ENCODE results near the gene ACOT11. TPM values are rescaled to one million over a fixed set of nuclear protein-coding genes. Genes with fewer than 3 reads are reported as not detected.
"Not testable (repeated sequence)": the region's sequence is repeated elsewhere in the genome, so short reads cannot be mapped to it uniquely, and the experiment has no call there.

Gene ACOT11
- total and polyA plus RNA-seq, 8 donors: 5.5 to 87.0 (median 19.6) TPM

DNA sequence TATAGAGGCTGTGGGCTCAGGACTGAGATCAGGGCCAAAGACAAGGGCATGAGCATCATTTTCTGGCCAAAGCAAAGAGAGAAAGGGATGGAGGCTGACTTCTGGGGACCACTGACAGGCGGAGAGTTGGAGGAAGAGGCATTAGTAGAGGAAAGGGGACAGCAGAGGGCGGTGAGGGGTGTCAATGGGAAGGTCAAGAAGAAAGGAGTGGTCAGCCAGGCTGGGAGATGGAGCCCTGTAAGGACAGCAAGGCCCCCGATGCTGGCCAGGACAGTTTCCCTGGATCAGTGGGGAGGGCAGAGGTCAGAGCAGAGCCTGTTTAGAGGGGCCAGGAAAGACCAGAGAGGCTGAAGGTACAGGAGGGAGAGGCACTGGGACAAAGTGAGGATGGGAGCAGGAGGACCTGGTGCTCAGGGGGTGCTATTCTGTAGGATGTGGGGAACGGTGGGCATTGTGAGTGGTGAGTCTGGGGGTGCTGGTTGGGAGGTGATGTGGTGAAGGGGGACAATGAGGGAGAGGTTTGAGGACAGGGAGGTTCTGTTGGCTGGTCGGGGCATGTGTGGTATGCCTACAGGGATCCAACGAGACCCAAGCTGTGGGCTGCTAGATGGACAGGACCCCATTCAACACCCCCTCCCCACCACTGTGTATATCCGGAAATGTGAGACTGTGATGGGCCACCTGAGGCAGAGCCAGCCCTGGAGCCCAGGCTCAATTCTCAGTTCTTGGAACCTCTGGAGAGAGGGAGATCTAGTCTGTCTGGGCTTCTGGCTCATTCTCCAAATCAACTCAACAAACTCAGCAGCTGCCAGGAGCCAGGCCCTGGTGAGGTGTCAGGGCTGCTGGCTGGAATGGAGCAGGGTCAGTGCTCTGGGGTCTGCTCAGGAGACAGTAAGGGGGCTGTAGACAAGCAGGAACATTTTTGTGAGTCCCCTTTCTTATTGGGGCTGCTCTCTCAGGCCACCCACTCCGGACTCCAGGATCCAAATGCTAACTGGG, 76.7 kb downstream of the ACOT11 start:
- Histone ChIP-seq H3K4me3 (no peak overlapping the region), H3K27me3 (no peaks in the 10 kb centered on the region), H3K4me1 (peaks cover 0 to 11% (median 2%) of the 10 kb centered on the region in 4 donors), H3K9me3 (no peaks in the 10 kb centered on the region), H3K27ac (no peak overlapping the region), H3K36me3 (no peaks in the 10 kb centered on the region)
- no peak for DNase-seq
- TF ChIP-seq, protein P1, sequence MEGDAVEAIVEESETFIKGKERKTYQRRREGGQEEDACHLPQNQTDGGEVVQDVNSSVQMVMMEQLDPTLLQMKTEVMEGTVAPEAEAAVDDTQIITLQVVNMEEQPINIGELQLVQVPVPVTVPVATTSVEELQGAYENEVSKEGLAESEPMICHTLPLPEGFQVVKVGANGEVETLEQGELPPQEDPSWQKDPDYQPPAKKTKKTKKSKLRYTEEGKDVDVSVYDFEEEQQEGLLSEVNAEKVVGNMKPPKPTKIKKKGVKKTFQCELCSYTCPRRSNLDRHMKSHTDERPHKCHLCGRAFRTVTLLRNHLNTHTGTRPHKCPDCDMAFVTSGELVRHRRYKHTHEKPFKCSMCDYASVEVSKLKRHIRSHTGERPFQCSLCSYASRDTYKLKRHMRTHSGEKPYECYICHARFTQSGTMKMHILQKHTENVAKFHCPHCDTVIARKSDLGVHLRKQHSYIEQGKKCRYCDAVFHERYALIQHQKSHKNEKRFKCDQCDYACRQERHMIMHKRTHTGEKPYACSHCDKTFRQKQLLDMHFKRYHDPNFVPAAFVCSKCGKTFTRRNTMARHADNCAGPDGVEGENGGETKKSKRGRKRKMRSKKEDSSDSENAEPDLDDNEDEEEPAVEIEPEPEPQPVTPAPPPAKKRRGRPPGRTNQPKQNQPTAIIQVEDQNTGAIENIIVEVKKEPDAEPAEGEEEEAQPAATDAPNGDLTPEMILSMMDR (IDR thresholded peaks at IDR 0.05): no peak
- TF ChIP-seq POLR2AphosphoS5 (IDR thresholded peaks at IDR 0.05): no peak
- TF ChIP-seq EP300 (IDR thresholded peaks at IDR 0.05): no peak
- no peak for TF ChIP-seq POLR2A (IDR thresholded peaks at IDR 0.05)
- intact Hi-C loops (cut with DNase I; ENCODE audit: low total_unique reads): no loop called here
- WGBS, 5 donors: 60 to 90% (median 71%) methylated on average over 7 to 8 of the region's 8 CpGs

DNA sequence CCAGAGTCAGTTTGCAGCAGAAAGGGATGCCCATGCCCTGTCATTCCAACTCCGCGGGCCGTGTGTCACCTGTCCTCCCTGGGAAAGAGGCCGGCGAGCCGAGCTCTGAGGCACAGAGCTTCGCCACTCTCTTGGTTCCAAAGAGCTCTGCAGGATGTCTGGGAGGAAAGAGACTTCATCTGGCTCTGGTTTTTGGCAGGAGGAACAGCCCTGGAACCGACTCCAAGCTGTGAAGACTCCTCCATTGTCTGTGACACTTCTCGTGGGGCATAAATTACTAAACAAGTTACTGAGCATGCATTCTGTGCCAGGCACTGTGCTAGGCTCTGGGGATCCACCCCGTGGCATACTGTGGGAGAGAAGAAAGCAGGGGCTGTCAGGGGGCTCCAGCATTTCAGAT, 79.2 kb downstream of the ACOT11 start:
- intact Hi-C loops (cut with DNase I; ENCODE audit: low total_unique reads): no loop called here
- WGBS, 5 donors: 68 to 84% (median 80%) methylated on average over 3 to 10 of the region's 10 CpGs; no CpG with 5 or more reads in 1 of the 5 donors
- TF ChIP-seq POLR2AphosphoS5 (IDR thresholded peaks at IDR 0.05) (no peak), EP300 (IDR thresholded peaks at IDR 0.05) (no peak), POLR2A (IDR thresholded peaks at IDR 0.05) (no peak)
- TF ChIP-seq, protein P1 (IDR thresholded peaks at IDR 0.05): no peak
- Histone ChIP-seq H3K4me1 (peaks cover 0 to 11% (median 2%) of the 10 kb centered on the region in 4 donors), H3K4me3 (no peak overlapping the region), H3K27me3 (no peaks in the 10 kb centered on the region), H3K36me3 (no peaks in the 10 kb centered on the region), H3K27ac (no peak overlapping the region), H3K9me3 (no peaks in the 10 kb centered on the region)
- no peak for DNase-seq

DNA sequence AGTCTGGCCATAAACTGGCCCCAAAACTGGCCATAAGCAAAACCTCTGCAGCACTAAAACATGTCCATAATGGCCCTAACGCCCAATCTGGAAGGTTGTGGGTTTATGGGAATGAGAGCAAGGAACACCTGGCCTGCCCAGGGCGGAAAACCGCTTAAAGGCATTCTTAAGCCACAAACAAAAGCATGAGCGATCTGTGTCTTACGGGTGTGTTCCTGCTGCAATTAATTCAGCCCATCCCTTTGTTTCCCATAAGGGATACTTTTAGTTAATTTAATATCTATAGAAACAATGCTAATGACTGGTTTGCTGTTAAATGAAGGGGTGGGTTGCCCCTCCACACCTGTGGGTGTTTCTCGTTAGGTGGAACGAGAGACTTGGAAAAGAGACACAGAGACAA, 87.8 kb downstream of the ACOT11 start:
- H3K36me3 ChIP-seq: peaks cover 0 to 22% (median 2%) of the 10 kb centered on the region in 4 donors
- intact Hi-C loops (cut with DNase I; ENCODE audit: low total_unique reads); H3K27me3 ChIP-seq; H3K4me1 ChIP-seq; DNase-seq; H3K9me3 ChIP-seq; H3K27ac ChIP-seq; H3K4me3 ChIP-seq: not testable (repeated sequence)
- 83 to 96% (median 92%) methylated on average over 7 of the region's 7 CpGs for WGBS, 5 donors

DNA sequence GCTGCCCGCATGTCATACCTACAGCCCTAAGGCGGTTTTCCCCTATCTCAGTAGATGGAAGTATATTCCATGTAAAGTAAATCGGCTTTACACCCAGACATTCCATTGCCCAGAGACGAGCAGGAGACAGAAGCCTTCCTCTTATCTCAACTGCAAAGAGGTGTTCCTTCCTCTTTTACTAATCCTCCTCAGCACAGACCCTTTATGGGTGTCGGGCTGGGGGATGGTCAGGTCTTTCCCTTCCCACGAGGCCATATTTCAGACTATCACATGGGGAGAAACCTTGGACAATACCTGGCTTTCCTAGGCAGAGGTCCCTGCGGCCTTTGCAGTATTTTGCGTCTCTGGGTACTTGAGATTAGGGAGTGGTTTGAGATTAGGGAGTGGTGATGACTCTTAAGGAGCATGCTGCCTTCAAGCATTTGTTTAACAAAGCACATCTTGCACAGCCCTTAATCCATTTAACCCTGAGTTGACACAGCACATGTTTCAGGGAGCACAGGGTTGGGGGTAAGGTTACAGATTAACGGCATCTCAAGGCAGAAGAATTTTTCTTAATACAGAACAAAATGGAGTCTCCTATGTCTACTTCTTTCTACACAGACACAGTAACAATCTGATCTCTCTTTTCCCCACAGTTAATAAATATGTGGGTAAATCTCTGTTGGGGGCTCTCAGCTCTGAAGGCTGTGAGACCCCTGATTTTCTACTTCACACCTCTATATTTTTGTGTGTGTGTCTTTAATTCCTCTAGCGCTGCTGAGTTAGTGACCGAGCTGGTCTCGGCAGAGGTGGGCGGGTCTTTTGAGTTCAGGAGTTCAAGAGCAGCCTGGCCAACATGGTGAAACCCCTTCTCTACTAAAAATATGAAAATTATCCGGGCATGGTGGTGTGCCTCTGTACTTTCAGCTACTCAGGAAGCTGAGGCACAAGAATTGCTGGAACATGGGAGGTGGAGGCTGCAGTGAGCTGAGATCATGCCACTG, 88.7 kb downstream of the ACOT11 start:
- H3K27me3 ChIP-seq; H3K27ac ChIP-seq; intact Hi-C loops (cut with DNase I; ENCODE audit: low total_unique reads); H3K9me3 ChIP-seq; H3K4me3 ChIP-seq; H3K4me1 ChIP-seq; DNase-seq: not testable (repeated sequence)
- 62 to 72% (median 70%) methylated on average over 12 to 14 of the region's 14 CpGs for WGBS, 5 donors
- H3K36me3 ChIP-seq: peaks cover 0 to 22% (median 2%) of the 10 kb centered on the region in 4 donors

DNA sequence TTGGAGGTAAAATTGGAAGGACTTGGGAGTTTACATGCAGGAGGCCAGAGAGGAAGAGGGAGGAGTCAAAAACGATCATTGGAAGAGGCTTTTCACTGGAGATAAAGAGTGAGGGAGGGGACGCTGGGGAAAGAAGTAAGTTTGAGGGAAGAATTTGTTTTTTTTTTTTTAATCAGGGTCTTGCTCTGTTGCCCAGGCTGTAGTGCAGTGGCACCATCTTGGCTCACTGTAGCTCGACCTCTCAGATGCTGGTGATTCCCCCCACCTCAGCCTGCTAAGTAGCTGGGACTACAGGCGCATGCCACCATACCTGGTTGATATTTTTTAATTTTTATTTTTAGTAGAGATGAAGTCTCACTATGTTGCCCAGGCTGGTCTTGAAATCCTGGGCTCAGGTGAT, 92.3 kb downstream of the ACOT11 start:
- Histone ChIP-seq H3K9me3 (peaks cover 0 to 30% (median 18%) of the 10 kb centered on the region in 4 donors), H3K27ac (no peak overlapping the region), H3K4me1 (no peaks in the 10 kb centered on the region), H3K4me3 (no peak overlapping the region), H3K36me3 (peaks cover 0 to 11% (median 0%) of the 10 kb centered on the region in 4 donors), H3K27me3 (no peaks in the 10 kb centered on the region)
- WGBS, 5 donors: 61 to 65% (median 62%) methylated on average over 4 of the region's 4 CpGs
- no peak for DNase-seq
- TF ChIP-seq POLR2A (IDR thresholded peaks at IDR 0.05) (no peak), EP300 (IDR thresholded peaks at IDR 0.05) (no peak), POLR2AphosphoS5 (IDR thresholded peaks at IDR 0.05) (no peak)
- TF ChIP-seq, protein P1 (IDR thresholded peaks at IDR 0.05): no peak
- intact Hi-C loops (cut with DNase I; ENCODE audit: low total_unique reads): no loop called here
